Nephron progenitor cell (in vitro differentiated cells): ENCODE data around the gene ZBTB43.

Source experiments
- DNase-seq: peaks from one replicate; pipeline ENCODE4 v3.0.0; 2021
- H3K27ac Mint-ChIP-seq: 2 replicates; pipeline ENCODE4 v1.8.0; 2021; ENCODE audit warnings: mild to moderate bottlenecking, moderate library complexity, mixed read lengths
- H3K27me3 Mint-ChIP-seq: 2 replicates; pipeline ENCODE4 v1.8.0; 2021; ENCODE audit warnings: mild to moderate bottlenecking, low read depth, mixed read lengths; ENCODE audit not compliant: poor library complexity
- H3K36me3 Mint-ChIP-seq: 2 replicates; pipeline ENCODE4 v1.8.0; 2021; ENCODE audit warnings: low read depth, mixed read lengths
- H3K4me1 Mint-ChIP-seq: 2 replicates; pipeline ENCODE4 v1.8.0; 2021; ENCODE audit warnings: mixed read lengths
- H3K4me3 Mint-ChIP-seq: 2 replicates; pipeline ENCODE4 v1.8.0; 2021; ENCODE audit warnings: mild to moderate bottlenecking, moderate library complexity, mixed read lengths
- H3K9me3 Mint-ChIP-seq: 2 replicates; pipeline ENCODE4 v1.8.0; 2021; ENCODE audit warnings: mild to moderate bottlenecking, moderate library complexity, mixed read lengths
- TF ChIP-seq, protein P1 (sequence below): fragments of 200-600 bp; sonication (generic); IDR thresholded peaks from 2 replicates; pipeline ENCODE4 v1.5.0; 2021; ENCODE audit warnings: antibody characterized with exemption

The ZBTB43 gene

DNA sequence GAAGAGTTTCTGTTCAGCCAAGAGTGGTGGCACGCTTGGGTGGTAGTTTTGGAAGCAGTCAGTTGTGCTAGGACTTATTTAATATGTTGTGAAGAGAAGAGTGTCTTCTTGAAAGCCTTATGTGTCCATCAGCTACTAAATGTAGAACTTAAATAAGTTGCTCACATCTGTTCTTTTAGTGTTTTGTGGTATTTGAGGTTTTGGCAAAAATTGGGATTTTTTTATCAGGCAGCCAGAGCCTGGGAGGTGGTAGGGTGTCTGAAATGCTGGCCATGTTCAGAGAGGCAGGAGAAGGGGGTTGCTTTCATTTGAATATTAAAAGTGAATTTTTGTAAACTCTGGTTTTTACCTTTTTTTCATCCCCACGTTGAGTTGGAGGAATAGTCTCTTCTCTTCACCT is 31.4 kb downstream of the ZBTB43 start:
- H3K36me3 Mint-ChIP-seq = peaks cover 51% of the 10 kb centered on the region
- no peaks in the 10 kb centered on the region for H3K27me3 Mint-ChIP-seq
- no peaks in the 10 kb centered on the region for H3K9me3 Mint-ChIP-seq
- TF ChIP-seq, protein P1, sequence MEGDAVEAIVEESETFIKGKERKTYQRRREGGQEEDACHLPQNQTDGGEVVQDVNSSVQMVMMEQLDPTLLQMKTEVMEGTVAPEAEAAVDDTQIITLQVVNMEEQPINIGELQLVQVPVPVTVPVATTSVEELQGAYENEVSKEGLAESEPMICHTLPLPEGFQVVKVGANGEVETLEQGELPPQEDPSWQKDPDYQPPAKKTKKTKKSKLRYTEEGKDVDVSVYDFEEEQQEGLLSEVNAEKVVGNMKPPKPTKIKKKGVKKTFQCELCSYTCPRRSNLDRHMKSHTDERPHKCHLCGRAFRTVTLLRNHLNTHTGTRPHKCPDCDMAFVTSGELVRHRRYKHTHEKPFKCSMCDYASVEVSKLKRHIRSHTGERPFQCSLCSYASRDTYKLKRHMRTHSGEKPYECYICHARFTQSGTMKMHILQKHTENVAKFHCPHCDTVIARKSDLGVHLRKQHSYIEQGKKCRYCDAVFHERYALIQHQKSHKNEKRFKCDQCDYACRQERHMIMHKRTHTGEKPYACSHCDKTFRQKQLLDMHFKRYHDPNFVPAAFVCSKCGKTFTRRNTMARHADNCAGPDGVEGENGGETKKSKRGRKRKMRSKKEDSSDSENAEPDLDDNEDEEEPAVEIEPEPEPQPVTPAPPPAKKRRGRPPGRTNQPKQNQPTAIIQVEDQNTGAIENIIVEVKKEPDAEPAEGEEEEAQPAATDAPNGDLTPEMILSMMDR = no peak
- H3K4me1 Mint-ChIP-seq = peaks cover 7% of the 10 kb centered on the region
- H3K27ac Mint-ChIP-seq = peak overlapping the region; percentile 66
- no peak overlapping the region for H3K4me3 Mint-ChIP-seq
- no peak for DNase-seq

DNA sequence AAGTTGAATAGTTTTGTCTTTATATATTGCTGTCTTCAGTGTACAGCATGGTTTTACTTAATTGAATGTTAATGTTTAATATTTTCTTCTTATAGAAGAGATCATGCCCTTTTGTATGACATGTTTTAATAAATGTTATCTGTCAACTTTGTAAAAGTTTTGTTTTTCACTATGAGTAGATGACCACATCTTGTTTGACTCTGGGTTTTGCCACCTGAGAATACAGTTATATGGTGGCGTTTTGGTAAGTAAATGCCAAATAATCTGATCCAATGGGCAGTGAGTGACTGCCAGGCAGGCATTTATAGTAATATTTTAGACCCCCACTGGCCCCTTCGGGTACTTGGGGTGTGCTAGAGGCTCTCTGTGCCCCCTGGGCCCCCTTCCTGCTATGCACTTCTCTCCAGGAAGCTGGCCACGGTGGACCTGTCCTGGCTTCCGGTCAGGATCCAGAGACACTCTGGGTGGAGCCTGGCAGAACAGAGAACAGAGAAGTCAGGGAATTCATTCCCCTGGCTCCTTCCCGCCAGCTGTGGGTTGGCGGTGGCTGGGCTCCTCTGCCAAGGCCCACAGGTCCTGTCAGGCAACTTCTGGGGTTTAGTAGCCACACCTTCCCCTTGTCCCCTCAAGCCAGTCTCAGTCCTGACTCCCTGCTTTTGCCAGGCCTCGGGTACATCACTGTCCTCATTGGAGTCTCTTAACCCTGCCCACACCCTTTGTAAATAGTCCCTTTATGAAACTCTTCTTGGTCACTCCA is 33.4 kb downstream of the ZBTB43 start:
- H3K36me3 Mint-ChIP-seq = peaks cover 39% of the 10 kb centered on the region
- no peak overlapping the region for H3K27ac Mint-ChIP-seq
- no peaks in the 10 kb centered on the region for H3K9me3 Mint-ChIP-seq
- H3K4me1 Mint-ChIP-seq = peaks cover 15% of the 10 kb centered on the region
- no peak overlapping the region for H3K4me3 Mint-ChIP-seq
- TF ChIP-seq, protein P1 = no peak
- DNase-seq = no peak
- no peaks in the 10 kb centered on the region for H3K27me3 Mint-ChIP-seq

DNA sequence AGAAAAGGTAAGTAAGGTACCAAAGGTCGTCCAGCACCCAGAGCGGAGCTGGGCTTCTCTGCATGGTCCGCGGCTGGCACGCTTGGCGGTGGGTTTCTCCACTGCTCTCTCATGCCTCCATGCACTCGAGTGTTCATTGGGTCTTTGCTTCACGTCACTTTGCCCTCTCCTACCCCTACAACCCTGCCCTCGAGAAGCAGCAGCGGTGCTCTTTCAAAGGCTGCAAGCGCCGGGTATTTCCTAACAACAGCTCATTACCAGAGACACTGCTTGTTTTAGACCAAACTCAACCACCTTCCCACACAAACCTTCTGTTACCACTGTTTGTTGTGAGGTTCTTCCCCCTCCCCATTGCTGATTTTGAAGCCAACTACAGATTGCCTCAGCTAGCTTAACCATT is 34.1 kb downstream of the ZBTB43 start:
- Mint-ChIP-seq H3K4me1 (peaks cover 18% of the 10 kb centered on the region), H3K36me3 (peaks cover 32% of the 10 kb centered on the region), H3K27me3 (no peaks in the 10 kb centered on the region), H3K4me3 (no peak overlapping the region), H3K27ac (no peak overlapping the region), H3K9me3 (no peaks in the 10 kb centered on the region)
- TF ChIP-seq, protein P1 = no peak
- DNase-seq = no peak

DNA sequence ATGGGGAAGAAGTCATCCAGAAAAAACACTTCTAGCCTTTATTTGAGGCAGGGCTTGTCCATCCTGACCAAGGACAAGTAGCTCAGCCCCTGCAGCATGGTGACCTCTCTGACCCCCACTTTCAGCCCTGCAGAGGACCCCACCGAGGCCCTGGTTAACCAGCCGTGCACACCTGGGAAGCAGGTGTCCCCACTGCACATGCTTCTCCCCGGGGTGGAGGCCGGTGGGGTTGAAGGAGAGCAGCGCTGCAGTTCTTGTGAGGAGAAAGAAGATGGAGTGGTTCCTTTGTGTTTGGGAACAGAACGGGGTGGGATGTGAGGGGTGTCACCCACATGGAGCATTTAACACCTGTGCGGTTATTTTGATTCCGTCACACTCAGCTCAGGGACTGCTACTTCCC is 34.5 kb downstream of the ZBTB43 start:
- no peak for DNase-seq
- TF ChIP-seq, protein P1 = no peak
- Mint-ChIP-seq H3K4me3 (no peak overlapping the region), H3K36me3 (peaks cover 28% of the 10 kb centered on the region), H3K27ac (no peak overlapping the region), H3K9me3 (no peaks in the 10 kb centered on the region), H3K4me1 (peaks cover 18% of the 10 kb centered on the region), H3K27me3 (no peaks in the 10 kb centered on the region)

DNA sequence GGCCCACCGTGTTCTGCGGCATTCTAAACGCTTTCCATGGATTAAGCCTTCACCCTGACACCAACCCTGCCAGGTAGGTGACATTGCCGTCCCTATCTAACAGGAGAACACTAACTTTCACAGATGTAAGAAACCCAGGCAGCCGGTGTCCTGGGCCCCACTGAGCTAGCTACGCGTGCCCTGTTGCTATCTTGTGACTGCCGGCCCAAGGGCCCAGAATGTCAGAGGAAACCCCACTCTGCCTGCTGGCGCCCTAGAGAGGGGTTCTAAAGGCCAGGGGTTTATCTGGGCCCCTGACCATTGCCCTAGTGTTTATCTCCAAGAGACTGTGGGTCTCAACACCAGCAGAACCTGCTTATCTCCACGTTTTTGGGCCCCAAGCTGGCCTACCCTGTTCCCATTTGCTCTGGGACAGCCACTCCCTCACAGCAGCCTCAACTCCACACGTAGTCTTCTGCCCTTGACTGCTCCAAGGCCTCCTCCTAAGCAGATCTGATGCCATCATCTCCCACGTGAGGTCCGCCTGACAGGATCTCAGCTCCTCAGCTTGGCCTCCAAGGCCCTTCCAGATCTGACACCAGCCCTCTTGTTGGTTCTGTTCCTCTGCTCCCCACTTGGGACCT is 37.5 kb downstream of the ZBTB43 start:
- TF ChIP-seq, protein P1 = no peak
- Mint-ChIP-seq H3K4me1 (peaks cover 18% of the 10 kb centered on the region), H3K27ac (no peak overlapping the region), H3K4me3 (no peak overlapping the region), H3K27me3 (no peaks in the 10 kb centered on the region), H3K36me3 (peaks cover 4% of the 10 kb centered on the region), H3K9me3 (no peaks in the 10 kb centered on the region)
- DNase-seq = no peak
